D721Med (cell line): ENCODE data around the gene BCAP29.

Source experiments
- DNase-seq: peaks from one replicate; pipeline ENCODE4 v3.0.0; 2011; ENCODE audit warnings: low spot score; ENCODE audit not compliant: insufficient read length
- FAIRE-seq: peaks from 2 replicates; lab custom pipeline; 2011; peaks lifted over from hg19 to GRCh38; lab: Jason Lieb, UNC
- TF ChIP-seq, protein P1 (sequence below): IDR thresholded peaks from 2 replicates; pipeline ENCODE4 v1.5.1; 2012; ENCODE audit warnings: mild to moderate bottlenecking, control low read depth; ENCODE audit not compliant: insufficient read depth; ENCODE audit errors: missing control alignments

The BCAP29 gene

DNA sequence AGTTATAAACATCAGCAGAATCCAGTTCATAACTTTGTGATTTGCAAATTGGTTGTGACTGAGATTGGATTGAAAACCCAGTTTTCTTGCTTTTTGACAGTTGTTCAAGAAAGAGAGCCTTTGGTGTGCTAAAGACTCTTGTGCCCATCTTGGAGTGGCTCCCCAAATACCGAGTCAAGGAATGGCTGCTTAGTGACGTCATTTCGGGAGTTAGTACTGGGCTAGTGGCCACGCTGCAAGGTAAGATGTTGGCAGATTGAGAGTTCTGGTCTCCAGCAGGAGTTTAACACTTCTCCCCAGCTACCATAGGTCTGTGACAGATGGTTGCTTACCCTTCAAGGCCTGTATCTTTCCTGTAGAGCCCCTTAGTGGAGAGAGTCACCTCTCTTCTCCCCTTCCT, 83.2 kb downstream of the BCAP29 start:
- DNase-seq, result no peak
- TF ChIP-seq, protein P1, sequence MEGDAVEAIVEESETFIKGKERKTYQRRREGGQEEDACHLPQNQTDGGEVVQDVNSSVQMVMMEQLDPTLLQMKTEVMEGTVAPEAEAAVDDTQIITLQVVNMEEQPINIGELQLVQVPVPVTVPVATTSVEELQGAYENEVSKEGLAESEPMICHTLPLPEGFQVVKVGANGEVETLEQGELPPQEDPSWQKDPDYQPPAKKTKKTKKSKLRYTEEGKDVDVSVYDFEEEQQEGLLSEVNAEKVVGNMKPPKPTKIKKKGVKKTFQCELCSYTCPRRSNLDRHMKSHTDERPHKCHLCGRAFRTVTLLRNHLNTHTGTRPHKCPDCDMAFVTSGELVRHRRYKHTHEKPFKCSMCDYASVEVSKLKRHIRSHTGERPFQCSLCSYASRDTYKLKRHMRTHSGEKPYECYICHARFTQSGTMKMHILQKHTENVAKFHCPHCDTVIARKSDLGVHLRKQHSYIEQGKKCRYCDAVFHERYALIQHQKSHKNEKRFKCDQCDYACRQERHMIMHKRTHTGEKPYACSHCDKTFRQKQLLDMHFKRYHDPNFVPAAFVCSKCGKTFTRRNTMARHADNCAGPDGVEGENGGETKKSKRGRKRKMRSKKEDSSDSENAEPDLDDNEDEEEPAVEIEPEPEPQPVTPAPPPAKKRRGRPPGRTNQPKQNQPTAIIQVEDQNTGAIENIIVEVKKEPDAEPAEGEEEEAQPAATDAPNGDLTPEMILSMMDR, result no peak
- FAIRE-seq, result no peak

DNA sequence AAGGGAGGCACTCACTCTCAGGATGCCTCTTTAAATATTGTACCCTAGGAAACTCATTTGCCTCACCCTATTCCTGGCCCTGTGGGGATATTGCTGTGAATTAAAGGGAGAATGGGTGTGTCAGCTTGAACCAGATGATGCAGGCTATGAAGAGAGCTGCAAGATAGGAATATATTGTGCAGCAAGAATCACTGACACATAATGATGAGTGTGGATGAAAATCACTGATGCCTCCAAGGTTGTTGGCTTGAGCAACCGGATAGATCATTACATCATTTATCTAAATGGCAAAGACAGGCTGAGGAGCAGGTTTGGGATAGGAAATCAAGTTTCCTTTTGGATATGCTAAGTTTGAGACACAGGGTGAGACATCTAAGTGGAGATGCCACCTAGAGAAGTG, 86.7 kb downstream of the BCAP29 start:
- no peak for FAIRE-seq
- no peak for DNase-seq
- TF ChIP-seq, protein P1, result no peak

DNA sequence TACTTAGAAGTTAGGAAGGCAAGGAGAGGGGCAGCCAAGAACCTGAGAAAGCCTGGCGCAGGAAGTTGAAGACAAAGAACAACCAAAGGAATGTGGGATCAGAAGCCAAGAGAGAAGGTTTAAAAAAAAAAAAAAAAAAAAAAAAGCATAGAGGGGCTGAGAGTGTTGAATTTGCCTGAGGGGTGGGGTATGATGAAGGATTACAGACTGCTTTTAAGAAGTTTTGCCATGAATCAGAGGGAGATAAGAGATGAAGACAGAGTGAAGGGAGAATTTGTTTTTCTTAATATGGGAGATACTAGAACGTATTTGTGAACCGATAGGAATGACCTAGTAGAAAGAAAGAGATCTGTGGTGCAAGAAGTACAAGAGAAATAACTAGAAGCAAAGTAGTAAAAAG, 87.3 kb downstream of the BCAP29 start:
- TF ChIP-seq, protein P1, result no peak
- DNase-seq (no peak), FAIRE-seq (no peak)

DNA sequence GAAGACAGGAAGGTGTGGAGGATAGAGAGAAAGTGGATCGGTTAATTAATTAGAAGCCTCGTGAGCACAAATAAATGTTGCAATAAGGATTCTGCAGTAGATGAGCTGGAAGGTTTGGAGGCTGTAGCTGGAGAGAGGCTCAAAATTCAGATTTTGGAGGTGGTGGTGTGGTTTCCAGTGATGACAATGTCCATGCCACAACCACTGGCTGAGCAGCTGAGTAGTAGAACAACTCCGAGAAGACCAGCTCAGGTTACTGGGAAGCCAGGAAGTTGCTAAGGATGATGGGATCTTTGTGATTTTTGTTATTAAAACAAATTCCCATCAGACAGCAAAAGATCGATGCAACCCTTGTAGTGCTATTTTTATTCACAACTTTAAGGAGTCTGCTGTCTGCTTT, 88.2 kb downstream of the BCAP29 start:
- DNase-seq, result no peak
- TF ChIP-seq, protein P1, result no peak
- no peak for FAIRE-seq
